LNCaP clone FGC (cell line): ENCODE results near the gene TEX29.

Experiments
- DNase-seq: peaks from one replicate; pipeline ENCODE4 v3.0.0-alpha.2; 2011; ENCODE audit warnings: low read depth
- H3K4me3 ChIP-seq: 2 replicates; pipeline ENCODE4 v1.5.1; 2011; ENCODE audit warnings: mild to moderate bottlenecking, low read depth, low read length, control low read depth
- CTCF ChIP-seq: IDR thresholded peaks from 2 replicates; pipeline ENCODE4 v1.5.1; 2012; ENCODE audit warnings: mild to moderate bottlenecking; ENCODE audit not compliant: control insufficient read depth, insufficient read depth; ENCODE audit errors: extremely low read depth

TEX29 gene

GRCh38 chr13:111359930-111360329 is 39.5 kb downstream of the TEX29 start:
- H3K4me3 ChIP-seq: no peak overlapping the region
- no peak for DNase-seq
- TF ChIP-seq CTCF: no peak

- TF ChIP-seq CTCF: no peak
- H3K4me3 ChIP-seq: no peak overlapping the region
- DNase-seq: no peak
Measured at GRCh38 chr13:111360452-111360851, 40.0 kb downstream of the TEX29 start.

GRCh38 chr13:111361046-111361872 is 40.8 kb downstream of the TEX29 start:
- H3K4me3 ChIP-seq: no peak overlapping the region
- no peak for DNase-seq
- TF ChIP-seq CTCF: no peak

- DNase-seq: no peak
- TF ChIP-seq CTCF: no peak
- no peak overlapping the region for H3K4me3 ChIP-seq
Measured at GRCh38 chr13:111361873-111362648, 41.6 kb downstream of the TEX29 start.

DNA sequence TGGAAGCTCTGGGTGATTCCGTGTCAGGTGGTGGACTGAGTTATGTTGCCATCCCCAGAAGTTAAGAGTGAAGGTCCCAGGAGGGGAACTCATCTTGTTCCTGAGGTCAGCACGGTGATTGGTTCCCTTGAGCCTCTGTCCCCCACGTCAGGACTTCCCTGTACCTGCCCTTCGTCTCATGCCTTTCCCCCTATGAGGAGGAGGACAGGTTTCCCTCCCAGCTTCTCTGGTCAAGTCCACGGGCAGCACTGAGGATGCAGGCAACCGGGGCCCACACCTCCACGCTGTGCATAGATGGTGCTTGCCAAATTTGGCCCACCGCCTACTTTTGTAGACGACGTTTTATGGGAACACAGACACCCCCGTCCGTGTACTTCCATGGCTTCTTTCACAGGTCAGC is 42.7 kb downstream of the TEX29 start:
- TF ChIP-seq CTCF: no peak
- DNase-seq: no peak
- no peak overlapping the region for H3K4me3 ChIP-seq

- H3K4me3 ChIP-seq: no peak overlapping the region
- TF ChIP-seq CTCF: no peak
- no peak for DNase-seq
Measured at GRCh38 chr13:111363591-111363990, 43.1 kb downstream of the TEX29 start.
